Measurements from ENCODE around the gene DPH3. TPM values are rescaled to one million over a fixed set of nuclear protein-coding genes. Genes with fewer than 3 reads are reported as not detected.

Gene DPH3
- polyA plus RNA-seq, 2 of the 4 experiments (the other 2 are of a cell fraction) = 20.5 to 34.7 TPM

DNA sequence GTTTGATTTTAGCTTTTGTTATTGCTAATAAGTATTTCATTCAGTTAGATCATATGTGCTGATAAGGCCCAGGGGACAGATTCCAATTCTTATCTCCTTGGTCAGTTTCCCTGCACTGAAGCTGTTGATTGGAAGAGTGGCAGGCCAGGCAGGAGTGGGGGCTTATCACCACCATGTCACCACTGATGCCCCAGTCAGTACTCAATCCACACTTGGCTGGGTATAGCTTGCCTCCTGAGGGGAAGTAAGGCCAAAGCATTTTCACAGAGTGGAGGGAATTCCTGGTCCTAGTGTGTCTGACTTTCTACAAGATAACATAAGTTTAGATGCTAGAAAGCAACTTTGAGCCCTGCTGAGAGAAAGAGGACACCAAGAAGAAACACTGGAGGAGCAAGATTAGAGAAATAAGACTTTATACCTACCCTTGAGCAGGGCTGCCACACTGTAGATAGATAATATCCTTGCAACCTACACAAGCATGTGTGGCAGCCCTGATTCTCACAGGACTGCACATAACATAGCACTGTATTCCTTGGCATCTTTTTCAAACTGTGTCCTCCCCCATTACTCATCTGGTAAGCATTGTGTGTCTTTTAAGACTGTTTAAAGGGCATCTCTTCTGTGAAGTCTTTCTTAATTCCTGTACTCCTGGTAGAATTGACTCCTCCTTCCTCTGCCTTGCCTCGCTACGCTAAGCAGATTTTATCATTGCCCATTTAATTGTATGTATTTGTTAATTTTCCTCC lies 24.6 kb upstream of the DPH3 start:
- WGBS (ENCODE audit: missing lambda C conversion rate) = 98% methylated on average over 2 of the region's 2 CpGs
- ChIA-PET CTCF (interaction anchor here (0.7 to 5.5 kb wide), 18 partner anchors 12 to 287 kb away, joined by 3 to 62 read pairs (median 6); no protein-coding TSS in a partner anchor), POLR2A (no interaction called here)
- no peak overlapping the region for H3K4me3 ChIP-seq
- H3K4me2 ChIP-seq = no peak overlapping the region
- TF ChIP-seq MAZ (IDR thresholded peaks at IDR 0.05; ENCODE audit: borderline replicate concordance, low read depth, low read length) (no peak), RARB (CRISPR knock-in tag; IDR thresholded peaks at IDR 0.05) (no peak), PHF8 (IDR thresholded peaks at IDR 0.05; ENCODE audit: borderline replicate concordance, low read depth) (no peak), RAD21 (conservative IDR thresholded peaks at IDR 0.05 in 1 of 2, IDR thresholded peaks at IDR 0.05 in 1 of 2) (no peak), RFX5 (IDR thresholded peaks at IDR 0.05) (no peak), RCOR1 (IDR thresholded peaks at IDR 0.05; ENCODE audit: low read depth, low read length) (no peak), KDM5A (IDR thresholded peaks at IDR 0.05) (no peak), ZC3H11A (IDR thresholded peaks at IDR 0.05) (no peak)
- DNase-seq (ENCODE audit: low read depth in 1 of 2, low spot score in 1 of 2) = no peak
- no peak for ATAC-seq
- H3K9me3 ChIP-seq = peaks cover 8% of the 10 kb centered on the region; the same call in 1 of the 3 replicates
- no peak for FAIRE-seq
- H3K27ac ChIP-seq = no peak overlapping the region
- H3K4me1 ChIP-seq = no peaks in the 10 kb centered on the region

DNA sequence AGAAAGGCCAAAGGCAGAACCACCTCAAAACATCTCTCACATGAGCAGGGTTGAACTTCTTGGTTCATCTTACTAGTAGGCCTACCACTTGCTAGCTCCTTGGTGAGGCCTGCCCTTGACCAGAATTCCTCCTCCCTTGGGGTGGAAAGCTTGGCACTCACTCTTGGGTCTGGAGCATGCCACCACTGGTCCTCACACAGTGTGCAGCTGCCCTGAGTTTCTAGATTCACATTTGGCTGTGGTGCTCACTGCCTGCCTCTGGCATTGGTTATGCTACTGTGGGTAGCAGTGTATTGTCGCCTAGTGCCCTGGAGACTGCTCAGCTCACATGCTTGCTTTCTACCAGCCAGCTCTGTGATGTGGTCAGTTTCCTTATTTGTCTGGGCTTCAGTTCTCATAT lies 23.9 kb upstream of the DPH3 start:
- no peaks in the 10 kb centered on the region for H3K4me1 ChIP-seq
- CTCF ChIA-PET = interaction anchor here (1.1 to 5.5 kb wide), 7 partner anchors 12 to 288 kb away, joined by 4 to 62 read pairs (median 10); no protein-coding TSS in a partner anchor
- FAIRE-seq (no peak), ATAC-seq (no peak), DNase-seq (ENCODE audit: low read depth in 1 of 2, low spot score in 1 of 2) (no peak)
- H3K4me2 ChIP-seq = no peak overlapping the region
- TF ChIP-seq HEYL (CRISPR knock-in tag; IDR thresholded peaks at IDR 0.05) = no peak
- TF ChIP-seq RCOR1 (IDR thresholded peaks at IDR 0.05; ENCODE audit: low read depth, low read length) = no peak
- no peak for TF ChIP-seq MAZ (IDR thresholded peaks at IDR 0.05; ENCODE audit: borderline replicate concordance, low read depth, low read length)
- TF ChIP-seq BHLHE40 (IDR thresholded peaks at IDR 0.05; ENCODE audit: low read depth, low read length) = no peak
- TF ChIP-seq, protein P1, sequence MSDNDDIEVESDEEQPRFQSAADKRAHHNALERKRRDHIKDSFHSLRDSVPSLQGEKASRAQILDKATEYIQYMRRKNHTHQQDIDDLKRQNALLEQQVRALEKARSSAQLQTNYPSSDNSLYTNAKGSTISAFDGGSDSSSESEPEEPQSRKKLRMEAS (IDR thresholded peaks at IDR 0.05) = no peak
- TF ChIP-seq, protein P2, sequence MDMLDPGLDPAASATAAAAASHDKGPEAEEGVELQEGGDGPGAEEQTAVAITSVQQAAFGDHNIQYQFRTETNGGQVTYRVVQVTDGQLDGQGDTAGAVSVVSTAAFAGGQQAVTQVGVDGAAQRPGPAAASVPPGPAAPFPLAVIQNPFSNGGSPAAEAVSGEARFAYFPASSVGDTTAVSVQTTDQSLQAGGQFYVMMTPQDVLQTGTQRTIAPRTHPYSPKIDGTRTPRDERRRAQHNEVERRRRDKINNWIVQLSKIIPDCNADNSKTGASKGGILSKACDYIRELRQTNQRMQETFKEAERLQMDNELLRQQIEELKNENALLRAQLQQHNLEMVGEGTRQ (IDR thresholded peaks at IDR 0.05) = no peak
- no peak for TF ChIP-seq JUNB (IDR thresholded peaks at IDR 0.05)
- TF ChIP-seq ZFP36 (IDR thresholded peaks at IDR 0.05; ENCODE audit: borderline replicate concordance, partially characterized antibody) = no peak
- TF ChIP-seq ZSCAN20 (CRISPR knock-in tag; IDR thresholded peaks at IDR 0.05) = no peak
- TF ChIP-seq, protein P3, sequence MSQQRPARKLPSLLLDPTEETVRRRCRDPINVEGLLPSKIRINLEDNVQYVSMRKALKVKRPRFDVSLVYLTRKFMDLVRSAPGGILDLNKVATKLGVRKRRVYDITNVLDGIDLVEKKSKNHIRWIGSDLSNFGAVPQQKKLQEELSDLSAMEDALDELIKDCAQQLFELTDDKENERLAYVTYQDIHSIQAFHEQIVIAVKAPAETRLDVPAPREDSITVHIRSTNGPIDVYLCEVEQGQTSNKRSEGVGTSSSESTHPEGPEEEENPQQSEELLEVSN (IDR thresholded peaks at IDR 0.05; ENCODE audit: borderline replicate concordance, low read depth) = no peak
- TF ChIP-seq, protein P4, sequence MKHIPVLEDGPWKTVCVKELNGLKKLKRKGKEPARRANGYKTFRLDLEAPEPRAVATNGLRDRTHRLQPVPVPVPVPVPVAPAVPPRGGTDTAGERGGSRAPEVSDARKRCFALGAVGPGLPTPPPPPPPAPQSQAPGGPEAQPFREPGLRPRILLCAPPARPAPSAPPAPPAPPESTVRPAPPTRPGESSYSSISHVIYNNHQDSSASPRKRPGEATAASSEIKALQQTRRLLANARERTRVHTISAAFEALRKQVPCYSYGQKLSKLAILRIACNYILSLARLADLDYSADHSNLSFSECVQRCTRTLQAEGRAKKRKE (CRISPR knock-in tag; IDR thresholded peaks at IDR 0.05; ENCODE audit: low read depth) = no peak
- no peak for TF ChIP-seq EHMT2 (IDR thresholded peaks at IDR 0.05; ENCODE audit: low read depth)
- POLR2A ChIA-PET = interaction anchor here (0.7 kb wide), 1 partner anchor 277 kb away, joined by 3 read pairs; no protein-coding TSS in a partner anchor
- H3K4me3 ChIP-seq = no peak overlapping the region
- H3K27ac ChIP-seq = no peak overlapping the region
- 83% methylated on average over 1 of the region's 1 CpG for WGBS (ENCODE audit: missing lambda C conversion rate)
- peaks cover 6% of the 10 kb centered on the region; the same call in 1 of the 3 replicates for H3K9me3 ChIP-seq
